H1 (cell line): ENCODE measurements around the gene GFI1B.

ENCODE experiments used
- ASH2L ChIP-seq: fragments of 200-600, 300-600 bp; sonication (generic); IDR thresholded peaks from one replicate; pipeline ENCODE4 v1.7.1; 2017; ENCODE audit warnings: low read length
- CBX8 ChIP-seq: fragments of 300-800, 300-1000 bp; sonication (generic); IDR thresholded peaks from 2 replicates; pipeline ENCODE4 v1.7.1; 2016; ENCODE audit warnings: low read depth, low read length, borderline replicate concordance
- FOSL1 ChIP-seq: IDR thresholded peaks from 2 replicates; pipeline ENCODE4 v1.6.1; 2011; ENCODE audit warnings: mild to moderate bottlenecking, low read depth, low read length, moderate library complexity; ENCODE audit not compliant: insufficient read depth
- GTF2F1 ChIP-seq: IDR thresholded peaks from 2 replicates; pipeline ENCODE4 v1.6.1; 2012; ENCODE audit warnings: low read depth, low read length, improper control_type of control experiment, borderline replicate concordance
- JUND ChIP-seq: IDR thresholded peaks from 2 replicates; pipeline ENCODE4 v1.6.1; 2011; ENCODE audit warnings: mild to moderate bottlenecking, improper control_type of control experiment, low read length
- MAFK ChIP-seq: IDR thresholded peaks from 2 replicates; pipeline ENCODE4 v1.6.1; 2012; ENCODE audit warnings: low read depth, mild to moderate bottlenecking, improper control_type of control experiment, low read length
- POLR2A ChIP-seq, 2 experiments: IDR thresholded peaks; 1 replicate in 1 of 2; 2 replicates in 1 of 2; pipeline ENCODE4 v1.6.1; 2011; ENCODE audit warnings: low read depth in 2 of 2, low read length in 2 of 2, mild to moderate bottlenecking in 2 of 2; ENCODE audit errors: control extremely low read depth in 1 of 2
- TAF1 ChIP-seq: IDR thresholded peaks from 2 replicates; pipeline ENCODE4 v1.6.1; 2011; ENCODE audit warnings: mild to moderate bottlenecking, low read depth, low read length
- TF ChIP-seq, protein P1 (sequence below), 3 experiments: IDR thresholded peaks; 1 replicate in 2 of 3; 2 replicates in 1 of 3; pipeline versions ENCODE4 v1.5.1 to v1.6.1; 2011; ENCODE audit warnings: low read length in 3 of 3, mild to moderate bottlenecking in 3 of 3, inconsistent platforms in 2 of 3, low read depth in 1 of 3, moderate library complexity in 1 of 3; ENCODE audit not compliant: insufficient read depth in 1 of 3; ENCODE audit errors: control extremely low read depth in 1 of 3
- TF ChIP-seq, protein P2 (sequence below): fragments of 300-600 bp; sonication (generic); IDR thresholded peaks from 2 replicates; pipeline ENCODE4 v1.7.1; 2012; ENCODE audit warnings: low read length, moderate library complexity, mild to moderate bottlenecking, inconsistent platforms; ENCODE audit not compliant: insufficient replicate concordance

DNA sequence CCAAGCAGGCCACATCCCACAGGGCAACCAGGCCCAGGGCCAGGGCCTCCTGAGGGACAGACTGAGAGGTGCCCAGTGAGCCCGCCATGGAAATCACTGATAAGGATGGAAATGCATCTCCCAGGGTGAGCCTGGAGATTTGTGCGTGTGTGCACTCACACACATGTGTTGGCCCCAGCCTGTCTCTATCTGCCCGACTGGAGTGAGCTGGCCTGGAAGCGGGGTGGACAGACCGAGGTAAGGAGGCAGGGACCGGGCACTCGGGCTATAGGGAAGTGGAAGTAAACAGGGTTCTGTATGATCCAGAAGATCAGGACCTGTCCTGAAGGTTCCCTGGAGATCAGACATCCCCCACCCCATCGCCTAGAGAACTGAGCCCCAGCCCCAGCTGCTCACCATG, 17.4 kb downstream of the GFI1B start:
- no peak for TF ChIP-seq JUND
- TF ChIP-seq TAF1 = no peak
- TF ChIP-seq MAFK = no peak
- TF ChIP-seq CBX8 = no peak
- TF ChIP-seq, protein P1, sequence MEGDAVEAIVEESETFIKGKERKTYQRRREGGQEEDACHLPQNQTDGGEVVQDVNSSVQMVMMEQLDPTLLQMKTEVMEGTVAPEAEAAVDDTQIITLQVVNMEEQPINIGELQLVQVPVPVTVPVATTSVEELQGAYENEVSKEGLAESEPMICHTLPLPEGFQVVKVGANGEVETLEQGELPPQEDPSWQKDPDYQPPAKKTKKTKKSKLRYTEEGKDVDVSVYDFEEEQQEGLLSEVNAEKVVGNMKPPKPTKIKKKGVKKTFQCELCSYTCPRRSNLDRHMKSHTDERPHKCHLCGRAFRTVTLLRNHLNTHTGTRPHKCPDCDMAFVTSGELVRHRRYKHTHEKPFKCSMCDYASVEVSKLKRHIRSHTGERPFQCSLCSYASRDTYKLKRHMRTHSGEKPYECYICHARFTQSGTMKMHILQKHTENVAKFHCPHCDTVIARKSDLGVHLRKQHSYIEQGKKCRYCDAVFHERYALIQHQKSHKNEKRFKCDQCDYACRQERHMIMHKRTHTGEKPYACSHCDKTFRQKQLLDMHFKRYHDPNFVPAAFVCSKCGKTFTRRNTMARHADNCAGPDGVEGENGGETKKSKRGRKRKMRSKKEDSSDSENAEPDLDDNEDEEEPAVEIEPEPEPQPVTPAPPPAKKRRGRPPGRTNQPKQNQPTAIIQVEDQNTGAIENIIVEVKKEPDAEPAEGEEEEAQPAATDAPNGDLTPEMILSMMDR (IDR thresholded peaks at IDR 0.05; ENCODE audit: control extremely low read depth in 1 of 3, insufficient read depth in 1 of 3, low read depth in 1 of 3, low read length in 3 of 3) = no peak
- TF ChIP-seq ASH2L = no peak
- TF ChIP-seq, protein P2, sequence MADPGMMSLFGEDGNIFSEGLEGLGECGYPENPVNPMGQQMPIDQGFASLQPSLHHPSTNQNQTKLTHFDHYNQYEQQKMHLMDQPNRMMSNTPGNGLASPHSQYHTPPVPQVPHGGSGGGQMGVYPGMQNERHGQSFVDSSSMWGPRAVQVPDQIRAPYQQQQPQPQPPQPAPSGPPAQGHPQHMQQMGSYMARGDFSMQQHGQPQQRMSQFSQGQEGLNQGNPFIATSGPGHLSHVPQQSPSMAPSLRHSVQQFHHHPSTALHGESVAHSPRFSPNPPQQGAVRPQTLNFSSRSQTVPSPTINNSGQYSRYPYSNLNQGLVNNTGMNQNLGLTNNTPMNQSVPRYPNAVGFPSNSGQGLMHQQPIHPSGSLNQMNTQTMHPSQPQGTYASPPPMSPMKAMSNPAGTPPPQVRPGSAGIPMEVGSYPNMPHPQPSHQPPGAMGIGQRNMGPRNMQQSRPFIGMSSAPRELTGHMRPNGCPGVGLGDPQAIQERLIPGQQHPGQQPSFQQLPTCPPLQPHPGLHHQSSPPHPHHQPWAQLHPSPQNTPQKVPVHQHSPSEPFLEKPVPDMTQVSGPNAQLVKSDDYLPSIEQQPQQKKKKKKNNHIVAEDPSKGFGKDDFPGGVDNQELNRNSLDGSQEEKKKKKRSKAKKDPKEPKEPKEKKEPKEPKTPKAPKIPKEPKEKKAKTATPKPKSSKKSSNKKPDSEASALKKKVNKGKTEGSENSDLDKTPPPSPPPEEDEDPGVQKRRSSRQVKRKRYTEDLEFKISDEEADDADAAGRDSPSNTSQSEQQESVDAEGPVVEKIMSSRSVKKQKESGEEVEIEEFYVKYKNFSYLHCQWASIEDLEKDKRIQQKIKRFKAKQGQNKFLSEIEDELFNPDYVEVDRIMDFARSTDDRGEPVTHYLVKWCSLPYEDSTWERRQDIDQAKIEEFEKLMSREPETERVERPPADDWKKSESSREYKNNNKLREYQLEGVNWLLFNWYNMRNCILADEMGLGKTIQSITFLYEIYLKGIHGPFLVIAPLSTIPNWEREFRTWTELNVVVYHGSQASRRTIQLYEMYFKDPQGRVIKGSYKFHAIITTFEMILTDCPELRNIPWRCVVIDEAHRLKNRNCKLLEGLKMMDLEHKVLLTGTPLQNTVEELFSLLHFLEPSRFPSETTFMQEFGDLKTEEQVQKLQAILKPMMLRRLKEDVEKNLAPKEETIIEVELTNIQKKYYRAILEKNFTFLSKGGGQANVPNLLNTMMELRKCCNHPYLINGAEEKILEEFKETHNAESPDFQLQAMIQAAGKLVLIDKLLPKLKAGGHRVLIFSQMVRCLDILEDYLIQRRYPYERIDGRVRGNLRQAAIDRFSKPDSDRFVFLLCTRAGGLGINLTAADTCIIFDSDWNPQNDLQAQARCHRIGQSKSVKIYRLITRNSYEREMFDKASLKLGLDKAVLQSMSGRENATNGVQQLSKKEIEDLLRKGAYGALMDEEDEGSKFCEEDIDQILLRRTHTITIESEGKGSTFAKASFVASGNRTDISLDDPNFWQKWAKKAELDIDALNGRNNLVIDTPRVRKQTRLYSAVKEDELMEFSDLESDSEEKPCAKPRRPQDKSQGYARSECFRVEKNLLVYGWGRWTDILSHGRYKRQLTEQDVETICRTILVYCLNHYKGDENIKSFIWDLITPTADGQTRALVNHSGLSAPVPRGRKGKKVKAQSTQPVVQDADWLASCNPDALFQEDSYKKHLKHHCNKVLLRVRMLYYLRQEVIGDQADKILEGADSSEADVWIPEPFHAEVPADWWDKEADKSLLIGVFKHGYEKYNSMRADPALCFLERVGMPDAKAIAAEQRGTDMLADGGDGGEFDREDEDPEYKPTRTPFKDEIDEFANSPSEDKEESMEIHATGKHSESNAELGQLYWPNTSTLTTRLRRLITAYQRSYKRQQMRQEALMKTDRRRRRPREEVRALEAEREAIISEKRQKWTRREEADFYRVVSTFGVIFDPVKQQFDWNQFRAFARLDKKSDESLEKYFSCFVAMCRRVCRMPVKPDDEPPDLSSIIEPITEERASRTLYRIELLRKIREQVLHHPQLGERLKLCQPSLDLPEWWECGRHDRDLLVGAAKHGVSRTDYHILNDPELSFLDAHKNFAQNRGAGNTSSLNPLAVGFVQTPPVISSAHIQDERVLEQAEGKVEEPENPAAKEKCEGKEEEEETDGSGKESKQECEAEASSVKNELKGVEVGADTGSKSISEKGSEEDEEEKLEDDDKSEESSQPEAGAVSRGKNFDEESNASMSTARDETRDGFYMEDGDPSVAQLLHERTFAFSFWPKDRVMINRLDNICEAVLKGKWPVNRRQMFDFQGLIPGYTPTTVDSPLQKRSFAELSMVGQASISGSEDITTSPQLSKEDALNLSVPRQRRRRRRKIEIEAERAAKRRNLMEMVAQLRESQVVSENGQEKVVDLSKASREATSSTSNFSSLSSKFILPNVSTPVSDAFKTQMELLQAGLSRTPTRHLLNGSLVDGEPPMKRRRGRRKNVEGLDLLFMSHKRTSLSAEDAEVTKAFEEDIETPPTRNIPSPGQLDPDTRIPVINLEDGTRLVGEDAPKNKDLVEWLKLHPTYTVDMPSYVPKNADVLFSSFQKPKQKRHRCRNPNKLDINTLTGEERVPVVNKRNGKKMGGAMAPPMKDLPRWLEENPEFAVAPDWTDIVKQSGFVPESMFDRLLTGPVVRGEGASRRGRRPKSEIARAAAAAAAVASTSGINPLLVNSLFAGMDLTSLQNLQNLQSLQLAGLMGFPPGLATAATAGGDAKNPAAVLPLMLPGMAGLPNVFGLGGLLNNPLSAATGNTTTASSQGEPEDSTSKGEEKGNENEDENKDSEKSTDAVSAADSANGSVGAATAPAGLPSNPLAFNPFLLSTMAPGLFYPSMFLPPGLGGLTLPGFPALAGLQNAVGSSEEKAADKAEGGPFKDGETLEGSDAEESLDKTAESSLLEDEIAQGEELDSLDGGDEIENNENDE = no peak
- TF ChIP-seq FOSL1 = no peak
- TF ChIP-seq POLR2A (IDR thresholded peaks at IDR 0.05; ENCODE audit: control extremely low read depth in 1 of 2, low read depth in 2 of 2, low read length in 2 of 2) = no peak
- TF ChIP-seq GTF2F1 = no peak
